ENCODE measurements around the gene NPW.

GRCh38 chr16:2042986-2043666, 23.5 kb downstream of the NPW start:
- TF ChIP-seq CTCF (conservative IDR thresholded peaks at IDR 0.05; ENCODE audit: low read length) (no peak), EZH2phosphoT487 (IDR thresholded peaks at IDR 0.05; ENCODE audit: borderline replicate concordance, low read depth, low read length) (no peak)

Measured in OCI-LY7 (cell line).